Activated T-helper 9 cell treated with anti-CD3 and anti-CD28 coated beads, Interleukin-2, amount 50 U/mL, for 16 hours (primary cell): ENCODE results near the gene RASA3.
"Not testable (repeated sequence)": the region's sequence is repeated elsewhere in the genome, so short reads cannot be mapped to it uniquely, and the experiment has no call there.

Source experiments
- DNase-seq: peaks from one replicate; pipeline ENCODE4 v3.0.0-alpha.2; 2020; ENCODE audit warnings: low read depth

Gene RASA3

GRCh38 chr13:114001331-114002008, 131.0 kb downstream of the RASA3 start:
- no peak for DNase-seq

GRCh38 chr13:114000151-114001040, 132.0 kb downstream of the RASA3 start:
- DNase-seq: no peak

- no peak for DNase-seq
Observed at GRCh38 chr13:113999618-113999910, 132.9 kb downstream of the RASA3 start.

GRCh38 chr13:113998781-113999617, 133.4 kb downstream of the RASA3 start:
- DNase-seq: no peak

GRCh38 chr13:113997845-113998751, 134.3 kb downstream of the RASA3 start:
- no peak for DNase-seq

- no peak for DNase-seq
Observed at GRCh38 chr13:113996912-113997745, 135.3 kb downstream of the RASA3 start.

GRCh38 chr13:113996081-113996911, 136.1 kb downstream of the RASA3 start:
- no peak for DNase-seq

- no peak for DNase-seq
Observed at GRCh38 chr13:113995051-113995601, 137.3 kb downstream of the RASA3 start.

GRCh38 chr13:113992276-113993005, 140.0 kb downstream of the RASA3 start:
- no peak for DNase-seq

- no peak for DNase-seq
Observed at GRCh38 chr13:113991676-113992179, 140.7 kb downstream of the RASA3 start.

- no peak for DNase-seq
Observed at GRCh38 chr13:113991191-113991669, 141.2 kb downstream of the RASA3 start.

- no peak for DNase-seq
Observed at GRCh38 chr13:113990321-113990837, 142.0 kb downstream of the RASA3 start.

- DNase-seq: no peak
Observed at GRCh38 chr13:113989585-113990300, 142.7 kb downstream of the RASA3 start.

- DNase-seq: not testable (repeated sequence)
Observed at GRCh38 chr13:113988859-113989258, 143.6 kb downstream of the RASA3 start.

GRCh38 chr13:113982296-113982661, 150.1 kb downstream of the RASA3 start:
- no peak for DNase-seq

GRCh38 chr13:113981611-113982295, 150.7 kb downstream of the RASA3 start:
- DNase-seq: no peak

- DNase-seq: no peak
Observed at GRCh38 chr13:113981194-113981605, 151.2 kb downstream of the RASA3 start.
